Neural cell (in vitro differentiated cells): ENCODE measurements around the gene TTC21B. TPM values are rescaled to one million over a fixed set of nuclear protein-coding genes. Genes with fewer than 3 reads are reported as not detected.
A peak's percentile ranks its signal among the peaks of the same experiment; 100 is the strongest.

Experiments
- H2AFZ ChIP-seq: fragments of 200-600, 300-800 bp; sonication (generic), shearing (Covaris generic); 2 replicates; pipeline ENCODE4 v1.6.0; 2014; ENCODE audit warnings: low read depth, mild to moderate bottlenecking, antibody characterized with exemption, low read length, moderate library complexity
- H3F3A ChIP-seq: fragments of 200-600 bp; shearing (Covaris generic); 2 replicates; pipeline ENCODE4 v1.6.1; 2016; ENCODE audit warnings: mild to moderate bottlenecking, moderate library complexity, mixed read lengths, antibody characterized with exemption, low read length; ENCODE audit not compliant: insufficient read depth, poor library complexity, severe bottlenecking
- H3K27ac ChIP-seq: fragments of 200-600, 300-800 bp; sonication (generic), shearing (Covaris generic); 2 replicates; pipeline ENCODE4 v1.5.1; 2014; ENCODE audit warnings: mild to moderate bottlenecking, low read length, moderate library complexity
- H3K27me3 ChIP-seq: fragments of 300-800, 200-600 bp; sonication (generic), shearing (Covaris generic); 2 replicates; pipeline ENCODE4 v1.6.0; 2014; ENCODE audit warnings: mild to moderate bottlenecking, low read depth, low read length, moderate library complexity; ENCODE audit not compliant: insufficient read depth
- H3K36me3 ChIP-seq: fragments of 300-800, 200-600 bp; sonication (generic), shearing (Covaris generic); 2 replicates; pipeline ENCODE4 v1.5.1; 2014; ENCODE audit warnings: mild to moderate bottlenecking, antibody characterized with exemption, low read length, moderate library complexity; ENCODE audit not compliant: insufficient read depth
- H3K4me2 ChIP-seq: fragments of 300-800, 200-600 bp; sonication (generic), shearing (Covaris generic); 2 replicates; pipeline ENCODE4 v1.6.0; 2014; ENCODE audit warnings: mild to moderate bottlenecking, low read length
- H3K4me3 ChIP-seq: fragments of 300-800, 200-600 bp; sonication (generic), shearing (Covaris generic); 2 replicates; pipeline ENCODE4 v1.5.1; 2014; ENCODE audit warnings: mild to moderate bottlenecking, low read length, moderate library complexity
- H3K79me2 ChIP-seq: fragments of 200-600 bp; shearing (Covaris generic); replicated peaks from 2 replicates; pipeline ENCODE4 v1.6.0; 2014; ENCODE audit warnings: mild to moderate bottlenecking, low read length, moderate library complexity; ENCODE audit not compliant: insufficient read depth
- H3K9ac ChIP-seq: fragments of 300-800, 200-600 bp; sonication (generic), shearing (Covaris generic); 2 replicates; pipeline ENCODE4 v1.6.1; 2016; ENCODE audit warnings: mild to moderate bottlenecking, low read length, mixed read lengths
- H3K9me2 ChIP-seq: fragments of 200-600 bp; shearing (Covaris generic); 2 replicates; pipeline ENCODE4 v1.6.1; 2016; ENCODE audit warnings: mild to moderate bottlenecking, low read length, mixed read lengths; ENCODE audit not compliant: insufficient read depth
- H3K9me3 ChIP-seq: fragments of 200-600, 300-800 bp; sonication (generic), shearing (Covaris generic); 2 replicates; pipeline ENCODE4 v1.6.1; 2016; ENCODE audit warnings: mild to moderate bottlenecking, mixed run types, low read length, moderate library complexity, mixed read lengths
- H4K20me1 ChIP-seq: fragments of 200-600 bp; shearing (Covaris generic); 2 replicates; pipeline ENCODE4 v1.6.1; 2016; ENCODE audit warnings: mild to moderate bottlenecking, mixed run types; ENCODE audit not compliant: insufficient read depth
- EP300 ChIP-seq: fragments of 450-650 bp; conservative IDR thresholded peaks from 2 replicates; pipeline ENCODE4 v1.6.1; 2014; ENCODE audit warnings: antibody characterized with exemption, mild to moderate bottlenecking, moderate library complexity; ENCODE audit not compliant: poor library complexity, severe bottlenecking
- EZH2 ChIP-seq: fragments of 200-600, 300-800 bp; shearing (Covaris generic), sonication (generic); IDR thresholded peaks from 2 replicates; pipeline ENCODE4 v1.6.1; 2014; ENCODE audit warnings: antibody characterized with exemption, low read length, borderline replicate concordance, mild to moderate bottlenecking; ENCODE audit not compliant: insufficient read depth, poor library complexity, severe bottlenecking
- MXI1 ChIP-seq: fragments of 450-650 bp; conservative IDR thresholded peaks from 2 replicates; pipeline ENCODE4 v1.6.1; 2014; ENCODE audit warnings: antibody characterized with exemption, mild to moderate bottlenecking; ENCODE audit not compliant: poor library complexity, severe bottlenecking
- POLR2AphosphoS5 ChIP-seq: IDR thresholded peaks from 2 replicates; pipeline ENCODE4 v1.6.1; 2012
- RAD21 ChIP-seq: fragments of 450-650 bp; conservative IDR thresholded peaks from 2 replicates; pipeline ENCODE4 v1.6.1; 2014; ENCODE audit warnings: antibody characterized with exemption, mild to moderate bottlenecking, moderate library complexity
- REST ChIP-seq: IDR thresholded peaks from 2 replicates; pipeline ENCODE4 v1.6.1; 2012; ENCODE audit warnings: borderline replicate concordance
- SMC3 ChIP-seq: fragments of 450-650 bp; conservative IDR thresholded peaks from 2 replicates; pipeline ENCODE4 v1.6.1; 2014; ENCODE audit warnings: antibody characterized with exemption, mild to moderate bottlenecking, moderate library complexity; ENCODE audit not compliant: poor library complexity
- TAF1 ChIP-seq: IDR thresholded peaks from 2 replicates; pipeline ENCODE4 v1.6.1; 2012; ENCODE audit warnings: low read depth
- polyA plus RNA-seq: library from polyadenylated mRNA; depleted of rRNA; stranded (reverse); fragments of >200 nt; gene quantifications from 2 replicates; pipeline ENCODE4 v1.2.3, GENCODE V29; 2014
- TF ChIP-seq, protein P1 (sequence below): fragments of 450-650 bp; IDR thresholded peaks from 2 replicates; pipeline ENCODE4 v1.5.1; 2014; ENCODE audit warnings: antibody characterized with exemption, mild to moderate bottlenecking, moderate library complexity; ENCODE audit not compliant: poor library complexity, severe bottlenecking

Gene TTC21B
- polyA plus RNA-seq, 1 donor from 2014 or later = 31.1 TPM

DNA sequence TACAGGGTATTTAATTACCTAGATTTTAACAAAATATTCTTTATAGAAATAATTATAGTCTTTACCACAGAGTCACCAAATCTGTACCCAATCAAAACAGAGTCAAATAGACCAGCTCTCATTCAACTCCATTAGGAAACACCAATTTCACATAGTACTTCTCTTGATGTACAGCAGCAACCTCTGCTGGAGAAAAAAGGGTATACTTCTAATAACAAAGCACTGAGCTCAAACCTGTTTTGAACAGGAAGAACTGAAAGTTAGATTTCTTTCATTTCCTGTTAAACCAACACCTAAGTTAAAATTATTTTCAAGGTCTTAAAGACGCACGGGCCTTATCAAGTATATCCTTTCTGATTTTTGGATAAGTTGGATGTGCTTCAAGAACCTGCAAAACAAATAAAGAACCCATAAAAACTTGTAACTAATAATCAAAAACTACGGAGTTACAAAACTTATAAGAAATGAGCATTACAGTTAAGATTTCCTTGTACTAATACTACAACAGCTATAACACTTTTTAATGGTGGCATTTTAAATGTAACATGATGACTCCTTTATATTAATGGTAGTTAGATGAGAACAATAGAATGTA is 79.0 kb downstream of the TTC21B start:
- TF ChIP-seq RAD21 = peak; percentile 94
- TF ChIP-seq SMC3 = peak; percentile 95
- no peak for TF ChIP-seq EP300
- TF ChIP-seq, protein P1, sequence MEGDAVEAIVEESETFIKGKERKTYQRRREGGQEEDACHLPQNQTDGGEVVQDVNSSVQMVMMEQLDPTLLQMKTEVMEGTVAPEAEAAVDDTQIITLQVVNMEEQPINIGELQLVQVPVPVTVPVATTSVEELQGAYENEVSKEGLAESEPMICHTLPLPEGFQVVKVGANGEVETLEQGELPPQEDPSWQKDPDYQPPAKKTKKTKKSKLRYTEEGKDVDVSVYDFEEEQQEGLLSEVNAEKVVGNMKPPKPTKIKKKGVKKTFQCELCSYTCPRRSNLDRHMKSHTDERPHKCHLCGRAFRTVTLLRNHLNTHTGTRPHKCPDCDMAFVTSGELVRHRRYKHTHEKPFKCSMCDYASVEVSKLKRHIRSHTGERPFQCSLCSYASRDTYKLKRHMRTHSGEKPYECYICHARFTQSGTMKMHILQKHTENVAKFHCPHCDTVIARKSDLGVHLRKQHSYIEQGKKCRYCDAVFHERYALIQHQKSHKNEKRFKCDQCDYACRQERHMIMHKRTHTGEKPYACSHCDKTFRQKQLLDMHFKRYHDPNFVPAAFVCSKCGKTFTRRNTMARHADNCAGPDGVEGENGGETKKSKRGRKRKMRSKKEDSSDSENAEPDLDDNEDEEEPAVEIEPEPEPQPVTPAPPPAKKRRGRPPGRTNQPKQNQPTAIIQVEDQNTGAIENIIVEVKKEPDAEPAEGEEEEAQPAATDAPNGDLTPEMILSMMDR = peak; percentile 85
- no peaks in the 10 kb centered on the region for H3K27me3 ChIP-seq
- no peak overlapping the region for H3K4me3 ChIP-seq
- H3K9me3 ChIP-seq = no peaks in the 10 kb centered on the region
- no peak overlapping the region for H2AFZ ChIP-seq
- no peaks in the 10 kb centered on the region for H4K20me1 ChIP-seq
- no peaks in the 10 kb centered on the region for H3K9me2 ChIP-seq
- H3K36me3 ChIP-seq = peaks cover 4% of the 10 kb centered on the region
- H3K79me2 ChIP-seq = no peaks in the 10 kb centered on the region
- peaks cover under 1% of the 10 kb centered on the region for H3F3A ChIP-seq
- no peak overlapping the region for H3K27ac ChIP-seq
- H3K4me2 ChIP-seq = no peak overlapping the region
- no peak overlapping the region for H3K9ac ChIP-seq

DNA sequence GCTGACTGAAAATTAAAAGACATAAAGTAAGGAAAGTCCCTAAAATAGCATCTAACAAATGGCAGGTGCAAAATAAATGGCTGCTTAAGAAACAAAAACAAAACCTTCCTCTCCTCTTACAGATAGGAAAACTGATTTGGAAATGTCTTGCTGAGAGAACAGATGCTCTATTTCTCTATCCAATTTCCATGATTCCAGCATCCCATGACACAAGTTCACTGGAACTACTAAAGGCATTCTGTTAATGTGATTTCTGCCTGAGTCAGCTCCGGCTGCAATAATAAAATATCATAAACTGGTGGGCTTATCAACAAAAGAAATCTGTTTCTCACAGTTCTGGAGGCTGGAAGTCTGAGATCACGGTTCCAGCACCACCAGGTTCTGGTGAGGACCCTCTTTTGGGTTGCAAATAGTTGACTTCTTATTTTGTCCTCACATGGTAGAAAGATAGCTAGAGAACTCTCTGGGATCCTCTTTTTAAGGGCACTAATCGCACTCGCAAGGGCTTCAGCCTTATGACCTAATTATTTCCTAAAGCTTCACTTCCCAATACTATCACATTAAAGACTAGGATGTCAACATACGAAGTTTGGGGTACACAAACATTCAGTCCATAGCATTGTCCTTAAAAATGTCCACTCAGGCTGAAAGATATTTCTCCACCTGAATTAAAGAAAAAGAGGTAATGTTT is 81.3 kb downstream of the TTC21B start:
- Histone ChIP-seq H3K4me3 (no peak overlapping the region), H3K79me2 (no peaks in the 10 kb centered on the region), H3K9me2 (no peaks in the 10 kb centered on the region), H3K9ac (no peak overlapping the region), H3K9me3 (no peaks in the 10 kb centered on the region), H3F3A (peaks cover 8% of the 10 kb centered on the region), H3K4me2 (no peak overlapping the region), H2AFZ (no peak overlapping the region), H4K20me1 (no peaks in the 10 kb centered on the region), H3K27ac (peak overlapping the region; percentile 89), H3K36me3 (peaks cover 4% of the 10 kb centered on the region), H3K27me3 (no peaks in the 10 kb centered on the region)
- TF ChIP-seq POLR2AphosphoS5 (no peak), EP300 (no peak), RAD21 (no peak)
- TF ChIP-seq, protein P1 = no peak

- TF ChIP-seq TAF1 (no peak), MXI1 (no peak), RAD21 (no peak), SMC3 (no peak), EP300 (no peak), EZH2 (no peak), POLR2AphosphoS5 (no peak), REST (no peak)
- TF ChIP-seq, protein P1 = no peak
- Histone ChIP-seq H3F3A (peaks cover 8% of the 10 kb centered on the region), H3K79me2 (no peaks in the 10 kb centered on the region), H3K4me3 (peak overlapping the region; percentile 49), H3K27me3 (no peaks in the 10 kb centered on the region), H2AFZ (no peak overlapping the region), H3K36me3 (peaks cover 4% of the 10 kb centered on the region), H4K20me1 (no peaks in the 10 kb centered on the region), H3K9me3 (no peaks in the 10 kb centered on the region), H3K27ac (peak overlapping the region; percentile 89), H3K9me2 (no peaks in the 10 kb centered on the region), H3K4me2 (peak overlapping the region; percentile 85), H3K9ac (peak overlapping the region; percentile 45)
Measured at GRCh38 chr2:165871025-165871424, 82.6 kb downstream of the TTC21B start.
